NCI-H1105 (cell line): Measurements from ENCODE around the gene PIK3CG.
"Not testable (repeated sequence)": the region's sequence is repeated elsewhere in the genome, so short reads cannot be mapped to it uniquely, and the experiment has no call there.

Source experiments
- DNase-seq: peaks from one replicate; lab custom pipeline; 2025; lab: John Stamatoyannopoulos, UW

The PIK3CG gene

GRCh38 chr7:106865130-106866041 is at the start of gene PIK3CG:
PIK3CG (plus strand) TSS chr7:106865282; CDS start chr7:106867562, 2,280 bp downstream.
- no peak for DNase-seq

GRCh38 chr7:106817098-106817497 is 48.0 kb upstream of the PIK3CG start:
- no peak for DNase-seq

GRCh38 chr7:106818736-106819135 is 46.3 kb upstream of the PIK3CG start:
- no peak for DNase-seq

- DNase-seq, result no peak
Observed at GRCh38 chr7:106819546-106819945, 45.5 kb upstream of the PIK3CG start.

GRCh38 chr7:106820321-106821217 is 44.5 kb upstream of the PIK3CG start:
- no peak for DNase-seq

- DNase-seq, result no peak
Observed at GRCh38 chr7:106823631-106824030, 41.5 kb upstream of the PIK3CG start.

- DNase-seq, result no peak
Observed at GRCh38 chr7:106824458-106824857, 40.6 kb upstream of the PIK3CG start.

GRCh38 chr7:106827626-106828025 is 37.5 kb upstream of the PIK3CG start:
- no peak for DNase-seq

- no peak for DNase-seq
Observed at GRCh38 chr7:106829496-106829895, 35.6 kb upstream of the PIK3CG start.

GRCh38 chr7:106830896-106831295 is 34.2 kb upstream of the PIK3CG start:
- not testable (repeated sequence) for DNase-seq

GRCh38 chr7:106836816-106837215 is 28.3 kb upstream of the PIK3CG start:
- DNase-seq, result no peak

GRCh38 chr7:106839511-106839910 is 25.6 kb upstream of the PIK3CG start:
- no peak for DNase-seq

GRCh38 chr7:106840342-106840741 is 24.7 kb upstream of the PIK3CG start:
- DNase-seq, result no peak

- DNase-seq, result no peak
Observed at GRCh38 chr7:106841896-106842390, 23.1 kb upstream of the PIK3CG start.

- DNase-seq, result no peak
Observed at GRCh38 chr7:106844279-106844997, 20.6 kb upstream of the PIK3CG start.

GRCh38 chr7:106848049-106848448 is 17.0 kb upstream of the PIK3CG start:
- no peak for DNase-seq

- no peak for DNase-seq
Observed at GRCh38 chr7:106848851-106849442, 16.1 kb upstream of the PIK3CG start.

GRCh38 chr7:106851632-106852031 is 13.4 kb upstream of the PIK3CG start:
- not testable (repeated sequence) for DNase-seq

- DNase-seq, result no peak
Observed at GRCh38 chr7:106853250-106853908, 11.7 kb upstream of the PIK3CG start.

GRCh38 chr7:106855540-106856132 is 9.4 kb upstream of the PIK3CG start:
- DNase-seq, result no peak
